Stimulated activated effector memory CD8-positive, alpha-beta T cell treated with anti-CD3 and anti-CD28 coated beads, Interleukin-12 subunit alpha, Interleukin-12 subunit beta, amount 100 ng/mL, for 72 hours (primary cell): Measurements from ENCODE around the gene SSU72.

Source experiments
- ATAC-seq: fragments of 150-1000 bp; cut with Tn5 transposase; 2 replicates; pipeline ENCODE4 v1.10.0; 2021
- DNase-seq, 2 donors: peaks; one replicate each; pipeline ENCODE4 v3.0.0; 2021 to 2022; ENCODE audit warnings: low spot score in 2 of 2
- H3K27ac Mint-ChIP-seq: one replicate; pipeline ENCODE4 v1.8.0; 2022; ENCODE audit warnings: mild to moderate bottlenecking, mixed read lengths
- H3K36me3 Mint-ChIP-seq: one replicate; pipeline ENCODE4 v1.8.0; 2022; ENCODE audit warnings: mild to moderate bottlenecking, mixed read lengths
- H3K4me1 Mint-ChIP-seq: one replicate; pipeline ENCODE4 v1.8.0; 2022; ENCODE audit warnings: mixed read lengths
- H3K4me3 Mint-ChIP-seq: one replicate; pipeline ENCODE4 v1.8.0; 2022; ENCODE audit warnings: mild to moderate bottlenecking, mixed read lengths
- H3K9me3 Mint-ChIP-seq: one replicate; pipeline ENCODE4 v1.8.0; 2022; ENCODE audit warnings: mixed read lengths

SSU72 gene

DNA sequence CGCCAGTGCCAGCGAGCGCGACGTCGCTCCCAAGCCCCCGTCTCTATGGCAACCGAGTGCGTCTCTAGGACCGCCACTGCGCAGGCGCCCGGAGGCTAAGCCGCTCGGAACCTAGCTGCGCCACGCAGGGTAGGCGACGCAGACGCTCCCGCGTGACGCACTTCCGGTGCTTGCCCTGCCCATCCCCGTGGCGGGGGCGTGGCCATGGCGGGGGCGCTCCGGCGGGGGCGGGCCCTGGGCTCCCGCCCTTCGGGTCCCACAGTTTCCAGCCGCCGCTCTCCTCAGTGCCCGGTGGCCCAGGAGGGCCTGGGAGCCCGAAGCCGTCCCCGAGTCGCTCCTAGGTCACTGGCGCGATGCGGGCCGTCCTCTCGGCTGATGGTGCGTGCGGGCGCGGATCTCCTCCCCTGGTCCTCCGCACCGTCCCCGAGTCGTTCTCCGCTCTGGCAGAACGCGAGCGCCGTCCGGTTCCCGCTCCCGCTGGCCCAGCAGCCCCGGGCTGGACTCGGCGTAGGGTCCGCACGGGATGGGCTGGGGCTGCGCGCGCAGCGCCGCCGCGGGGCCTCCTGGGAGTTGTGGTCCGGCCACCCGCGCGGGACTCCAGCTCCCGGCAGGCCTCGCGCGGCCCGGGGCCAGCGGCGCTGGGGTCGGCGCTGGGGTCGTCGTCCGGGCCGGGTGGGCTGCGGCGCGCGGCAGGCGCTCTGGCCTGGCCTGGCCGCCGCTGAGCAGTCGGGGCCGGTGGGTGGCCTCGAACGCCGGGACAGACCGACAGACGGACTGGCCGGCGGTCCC lies 40.8 kb upstream of the SSU72 start, which contains the start of gene MIB2:
Gene MIB2, plus strand, starts transcription at position 245 of the 789 bp plus-strand sequence. CDS start 7,953 bp downstream, outside the sequence.
- ATAC-seq = peak; percentile 90
- no peaks in the 10 kb centered on the region for H3K9me3 Mint-ChIP-seq
- peak within 1 kb of the TSS; percentile 97 for H3K4me3 Mint-ChIP-seq
- peak within 1 kb of the TSS; percentile 97 for H3K27ac Mint-ChIP-seq
- peak; percentile 98 to 99 for DNase-seq
- H3K4me1 Mint-ChIP-seq = peaks cover 19% of the 10 kb centered on the region
- H3K36me3 Mint-ChIP-seq = peaks cover 36% of the 10 kb centered on the region

DNA sequence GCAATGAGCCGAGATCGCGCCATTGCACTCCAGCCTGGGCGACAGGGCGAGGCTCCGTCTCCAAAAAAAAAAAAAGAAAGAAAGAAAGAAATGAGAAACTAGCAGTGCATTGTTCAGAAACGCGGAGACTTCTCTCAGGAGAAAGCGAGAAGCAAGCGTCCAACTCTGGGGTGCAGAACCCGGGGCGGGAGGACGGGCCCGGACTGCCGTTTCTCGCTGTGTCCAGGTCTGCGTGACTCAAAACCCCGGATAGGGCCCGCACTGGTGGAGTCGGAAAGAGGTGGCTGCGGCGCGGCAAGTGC lies 40.2 kb upstream of the SSU72 start:
- ATAC-seq (no peak), DNase-seq (no peak)
- Mint-ChIP-seq H3K27ac (peak overlapping the region; percentile 97), H3K4me3 (peak overlapping the region; percentile 97), H3K4me1 (peaks cover 19% of the 10 kb centered on the region), H3K9me3 (no peaks in the 10 kb centered on the region), H3K36me3 (peaks cover 36% of the 10 kb centered on the region)

DNA sequence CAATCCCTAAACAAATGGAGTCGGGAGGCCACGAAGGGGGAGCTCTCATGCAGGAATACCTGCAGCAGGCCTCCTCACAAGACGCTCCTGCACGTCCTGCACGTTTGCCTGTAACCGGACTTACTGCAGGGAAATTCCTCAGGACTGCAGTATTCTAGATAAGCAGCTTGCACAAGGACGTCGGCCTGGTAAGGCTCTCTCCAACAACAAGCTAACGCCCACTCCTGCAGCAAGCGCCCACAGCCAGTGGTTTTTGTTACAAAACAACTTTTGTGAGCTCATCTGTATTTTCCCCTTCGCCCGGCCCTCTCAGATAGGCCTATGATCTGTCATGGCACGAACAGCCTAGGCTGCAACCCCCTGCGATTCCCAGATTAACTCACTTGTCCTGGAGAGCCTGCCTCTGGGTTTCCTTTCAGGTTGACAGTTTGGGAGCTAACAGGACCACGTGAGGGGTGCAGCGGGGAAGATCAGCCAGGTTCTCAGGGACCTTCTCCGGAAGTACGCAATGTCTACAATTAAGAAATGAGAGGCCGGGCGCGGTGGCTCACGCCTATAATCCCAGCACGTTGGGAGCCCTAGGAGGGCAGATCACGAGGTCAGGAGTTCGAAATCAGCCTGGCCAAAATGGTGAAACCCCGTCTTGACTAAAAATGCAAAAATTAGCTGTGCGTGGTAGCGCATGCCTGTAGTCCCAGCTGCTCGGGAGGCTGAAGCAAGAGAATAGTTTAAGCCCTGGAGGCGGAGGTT lies 39.7 kb upstream of the SSU72 start:
- Mint-ChIP-seq H3K36me3 (peaks cover 36% of the 10 kb centered on the region), H3K4me3 (peak overlapping the region; percentile 97), H3K27ac (peak overlapping the region; percentile 97), H3K9me3 (no peaks in the 10 kb centered on the region), H3K4me1 (peaks cover 19% of the 10 kb centered on the region)
- DNase-seq (peak in 1 of 2 donors; percentile 67), ATAC-seq (peak; percentile 14)

DNA sequence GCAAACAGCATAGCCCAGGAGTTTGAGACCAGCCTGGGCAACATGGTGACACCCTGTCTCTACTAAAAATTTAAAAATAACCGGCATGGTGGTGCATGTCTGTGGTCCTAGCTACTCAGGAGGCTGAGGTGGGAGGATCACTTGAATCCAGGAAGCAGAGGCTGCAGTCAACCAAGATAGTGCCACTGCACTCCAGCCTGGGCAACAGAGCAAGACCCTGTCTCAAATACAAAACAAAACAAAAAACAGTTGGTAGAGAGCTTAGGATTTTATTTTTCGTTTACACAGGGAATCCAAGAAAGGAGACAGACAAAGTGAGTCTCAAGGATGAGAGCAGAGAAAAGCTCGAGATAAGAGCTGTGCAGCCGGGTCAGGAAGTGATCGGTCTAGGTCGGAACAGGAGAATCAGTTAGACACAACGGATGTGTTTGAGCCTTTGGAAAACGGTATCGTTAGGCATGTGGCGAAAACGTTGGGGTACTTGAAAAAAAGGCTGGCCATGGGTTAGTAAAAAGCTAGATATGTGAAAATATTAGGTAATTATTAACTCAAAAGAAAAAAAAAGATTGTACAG lies 38.9 kb upstream of the SSU72 start:
- H3K4me3 Mint-ChIP-seq = peak overlapping the region; percentile 97
- H3K27ac Mint-ChIP-seq = peak overlapping the region; percentile 97
- ATAC-seq = no peak
- no peak for DNase-seq
- H3K4me1 Mint-ChIP-seq = peaks cover 19% of the 10 kb centered on the region
- H3K9me3 Mint-ChIP-seq = no peaks in the 10 kb centered on the region
- H3K36me3 Mint-ChIP-seq = peaks cover 36% of the 10 kb centered on the region

DNA sequence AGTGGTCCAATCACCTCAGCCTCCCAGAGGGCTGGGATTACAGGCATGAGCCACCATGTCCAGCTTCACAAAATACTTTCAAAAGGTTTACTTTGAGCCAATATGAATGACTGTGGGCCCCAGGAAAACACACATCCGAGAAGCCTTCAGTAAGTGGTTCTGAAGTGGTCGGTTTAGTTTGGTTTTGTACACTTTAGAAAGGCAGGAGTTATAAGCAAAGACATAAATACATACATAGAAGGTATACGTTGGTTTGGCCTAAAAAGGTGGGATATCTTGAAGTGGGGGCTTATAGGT lies 37.4 kb upstream of the SSU72 start:
- H3K4me1 Mint-ChIP-seq = peaks cover 21% of the 10 kb centered on the region
- H3K36me3 Mint-ChIP-seq = peaks cover 26% of the 10 kb centered on the region
- no peak overlapping the region for H3K27ac Mint-ChIP-seq
- no peak overlapping the region for H3K4me3 Mint-ChIP-seq
- no peaks in the 10 kb centered on the region for H3K9me3 Mint-ChIP-seq
- no peak for DNase-seq
- ATAC-seq = no peak

DNA sequence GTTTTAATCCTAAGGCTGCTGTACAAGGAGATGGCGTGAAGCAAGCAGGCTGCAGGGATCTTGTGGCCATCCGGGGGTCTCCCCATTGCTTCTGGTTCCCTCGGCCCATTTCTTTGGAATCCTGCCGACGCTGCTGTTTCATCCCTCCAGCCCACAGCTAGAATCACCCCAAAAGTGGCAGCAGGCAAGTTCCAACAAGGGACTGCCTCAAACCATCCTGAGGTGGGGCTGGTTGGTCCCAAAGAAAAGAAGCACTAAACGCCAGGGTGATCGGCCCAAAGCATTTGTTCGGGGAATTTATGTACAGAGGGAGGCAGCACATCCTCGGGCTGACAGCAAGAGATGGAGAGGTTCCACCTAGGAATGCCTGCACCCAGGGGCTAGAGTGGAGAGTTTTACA lies 36.1 kb upstream of the SSU72 start:
- H3K27ac Mint-ChIP-seq = no peak overlapping the region
- no peak overlapping the region for H3K4me3 Mint-ChIP-seq
- peaks cover 17% of the 10 kb centered on the region for H3K36me3 Mint-ChIP-seq
- DNase-seq (no peak), ATAC-seq (no peak)
- H3K4me1 Mint-ChIP-seq = peaks cover 26% of the 10 kb centered on the region
- no peaks in the 10 kb centered on the region for H3K9me3 Mint-ChIP-seq

DNA sequence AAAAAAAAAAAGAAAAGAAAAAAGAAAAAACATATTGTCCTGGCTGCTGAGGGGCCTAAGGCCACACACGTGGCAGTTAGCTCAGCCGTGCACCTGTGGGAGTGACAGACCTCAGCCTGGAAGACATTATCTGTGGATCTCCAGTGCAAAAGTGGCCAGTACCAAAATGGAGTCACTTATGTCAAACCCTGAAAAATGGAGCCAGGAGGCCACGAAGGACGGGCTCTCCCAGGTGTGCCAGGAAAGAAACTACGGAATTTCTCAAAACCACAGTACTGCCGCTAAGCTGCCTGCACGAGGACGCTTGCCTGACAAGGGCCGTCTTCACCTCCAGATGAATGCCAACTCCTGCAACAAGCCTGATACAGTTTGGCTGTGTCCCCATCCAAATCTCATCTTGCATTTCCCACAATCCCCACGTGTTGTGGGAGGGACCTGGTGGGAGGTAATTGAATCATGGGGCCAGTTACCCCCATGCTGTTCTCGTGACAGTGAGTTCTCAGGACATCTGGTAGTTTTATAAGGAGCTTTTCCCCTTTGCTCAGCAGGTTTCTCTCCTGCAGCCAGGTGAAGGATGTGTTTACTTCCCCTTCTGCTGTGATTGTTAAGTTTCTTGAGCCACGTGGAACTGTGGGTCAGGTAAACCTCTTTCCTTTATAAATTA lies 35.3 kb upstream of the SSU72 start:
- Mint-ChIP-seq H3K27ac (no peak overlapping the region), H3K36me3 (peaks cover 12% of the 10 kb centered on the region), H3K4me1 (peaks cover 24% of the 10 kb centered on the region), H3K9me3 (no peaks in the 10 kb centered on the region), H3K4me3 (no peak overlapping the region)
- ATAC-seq = no peak
- no peak for DNase-seq

DNA sequence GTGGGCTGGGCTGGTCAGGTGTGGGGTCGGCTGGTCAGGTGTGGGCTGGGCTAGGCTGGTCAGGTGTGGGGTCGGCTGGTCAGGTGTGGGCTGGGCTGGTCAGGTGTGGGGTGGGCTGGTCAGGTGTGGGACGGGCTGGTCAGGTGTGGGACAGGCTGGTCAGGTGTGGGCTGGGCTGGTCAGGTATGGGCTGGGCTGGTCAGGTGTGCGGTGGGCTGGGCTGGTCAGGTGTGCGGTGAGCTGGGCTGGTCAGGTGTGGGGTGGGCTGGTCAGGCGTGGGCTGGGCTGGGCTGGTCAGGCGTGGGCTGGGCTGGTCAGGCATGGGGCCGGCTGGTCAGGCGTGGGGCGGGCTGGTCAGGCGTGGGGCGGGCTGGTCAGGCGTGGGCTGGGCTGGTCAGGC lies 31.6 kb upstream of the SSU72 start:
- H3K4me1 Mint-ChIP-seq = peaks cover 7% of the 10 kb centered on the region
- H3K27ac Mint-ChIP-seq = no peak overlapping the region
- ATAC-seq (no peak), DNase-seq (no peak)
- H3K9me3 Mint-ChIP-seq = no peaks in the 10 kb centered on the region
- H3K36me3 Mint-ChIP-seq = peaks cover 4% of the 10 kb centered on the region
- H3K4me3 Mint-ChIP-seq = no peak overlapping the region

DNA sequence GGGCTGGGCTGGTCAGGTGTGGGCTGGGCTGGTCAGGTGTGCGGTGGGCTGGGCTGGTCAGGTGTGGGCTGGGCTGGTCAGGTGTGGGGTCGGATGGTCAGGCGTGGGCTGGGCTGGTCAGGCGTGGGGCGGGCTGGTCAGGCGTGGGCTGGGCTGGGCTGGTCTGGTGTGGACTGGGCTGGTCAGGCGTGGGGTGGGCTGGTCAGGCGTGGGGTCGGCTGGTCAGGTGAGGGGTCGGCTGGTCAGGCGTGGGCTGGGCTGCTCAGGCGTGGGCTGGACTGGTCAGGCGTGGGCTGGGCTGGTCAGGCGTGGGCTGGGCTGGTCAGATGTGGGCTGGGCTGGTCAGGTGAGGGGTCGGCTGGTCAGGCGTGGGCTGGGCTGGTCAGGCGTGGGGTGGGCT lies 31.1 kb upstream of the SSU72 start:
- peaks cover 4% of the 10 kb centered on the region for H3K36me3 Mint-ChIP-seq
- DNase-seq (no peak), ATAC-seq (no peak)
- H3K27ac Mint-ChIP-seq = no peak overlapping the region
- no peaks in the 10 kb centered on the region for H3K9me3 Mint-ChIP-seq
- H3K4me1 Mint-ChIP-seq = peaks cover 9% of the 10 kb centered on the region
- no peak overlapping the region for H3K4me3 Mint-ChIP-seq

DNA sequence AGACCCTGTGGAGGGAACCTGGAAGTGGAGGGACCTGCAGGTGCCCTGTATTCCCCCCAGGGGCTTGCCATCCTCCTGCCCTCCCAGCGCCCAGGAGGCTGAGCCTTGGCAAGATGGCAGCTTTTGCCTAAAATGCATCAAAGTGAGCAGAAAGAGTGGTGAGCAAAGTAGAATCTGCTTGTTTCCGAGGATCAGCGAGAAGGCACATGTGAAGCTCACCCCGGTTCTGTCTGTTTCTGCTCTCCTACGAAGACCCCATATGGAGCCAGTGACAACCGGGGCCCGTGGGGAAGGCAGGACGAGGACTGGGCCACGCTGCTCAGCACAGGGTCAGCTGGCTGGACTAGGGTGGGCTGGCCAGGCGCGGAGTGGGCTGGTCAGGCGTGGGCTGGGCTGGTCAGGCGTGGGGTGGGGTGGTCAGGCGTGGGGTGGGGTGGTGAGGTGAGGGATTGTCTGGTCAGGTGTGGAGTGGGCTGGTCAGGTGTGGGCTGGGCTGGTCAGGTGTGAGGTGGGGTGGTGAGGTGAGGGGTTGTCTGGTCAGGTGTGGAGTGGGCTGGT lies 30.4 kb upstream of the SSU72 start:
- ATAC-seq (peak; percentile 7), DNase-seq (no peak)
- peaks cover 4% of the 10 kb centered on the region for H3K36me3 Mint-ChIP-seq
- no peak overlapping the region for H3K4me3 Mint-ChIP-seq
- H3K9me3 Mint-ChIP-seq = no peaks in the 10 kb centered on the region
- peaks cover 12% of the 10 kb centered on the region for H3K4me1 Mint-ChIP-seq
- peak overlapping the region; percentile 32 for H3K27ac Mint-ChIP-seq

DNA sequence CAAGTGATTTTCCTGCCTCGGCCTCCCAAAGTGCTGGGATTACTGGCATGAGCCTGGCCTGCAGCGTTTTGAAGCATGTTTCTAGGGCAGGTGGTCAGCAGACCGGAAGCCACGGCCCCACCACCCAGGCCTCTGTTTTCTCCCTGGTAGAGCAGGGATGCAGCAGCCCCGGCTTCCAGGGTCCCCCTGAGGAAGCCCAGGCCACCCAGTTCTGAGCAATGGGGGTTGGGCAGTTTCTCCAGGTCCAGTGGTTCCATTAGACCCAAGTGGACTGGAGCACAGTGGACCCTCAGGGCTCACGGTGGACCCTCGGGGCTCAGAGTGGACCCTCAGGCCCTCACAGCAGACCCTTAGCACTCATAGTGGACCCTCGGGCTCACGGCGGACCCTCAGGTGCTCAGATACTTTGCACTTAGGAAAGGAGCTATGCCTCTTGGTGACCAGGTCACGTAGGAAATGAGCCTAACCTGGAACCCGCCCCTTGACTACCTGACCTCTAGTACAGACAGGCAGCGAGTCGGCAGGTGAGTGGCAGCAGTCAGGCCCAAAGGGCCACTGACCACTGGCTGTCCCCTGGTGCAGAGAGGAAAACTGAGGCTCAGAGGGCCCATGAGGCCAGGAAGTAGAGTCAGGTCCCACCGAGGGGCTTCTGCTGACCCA lies 29.8 kb upstream of the SSU72 start:
- H3K27ac Mint-ChIP-seq = peak overlapping the region; percentile 32
- no peak for ATAC-seq

DNA sequence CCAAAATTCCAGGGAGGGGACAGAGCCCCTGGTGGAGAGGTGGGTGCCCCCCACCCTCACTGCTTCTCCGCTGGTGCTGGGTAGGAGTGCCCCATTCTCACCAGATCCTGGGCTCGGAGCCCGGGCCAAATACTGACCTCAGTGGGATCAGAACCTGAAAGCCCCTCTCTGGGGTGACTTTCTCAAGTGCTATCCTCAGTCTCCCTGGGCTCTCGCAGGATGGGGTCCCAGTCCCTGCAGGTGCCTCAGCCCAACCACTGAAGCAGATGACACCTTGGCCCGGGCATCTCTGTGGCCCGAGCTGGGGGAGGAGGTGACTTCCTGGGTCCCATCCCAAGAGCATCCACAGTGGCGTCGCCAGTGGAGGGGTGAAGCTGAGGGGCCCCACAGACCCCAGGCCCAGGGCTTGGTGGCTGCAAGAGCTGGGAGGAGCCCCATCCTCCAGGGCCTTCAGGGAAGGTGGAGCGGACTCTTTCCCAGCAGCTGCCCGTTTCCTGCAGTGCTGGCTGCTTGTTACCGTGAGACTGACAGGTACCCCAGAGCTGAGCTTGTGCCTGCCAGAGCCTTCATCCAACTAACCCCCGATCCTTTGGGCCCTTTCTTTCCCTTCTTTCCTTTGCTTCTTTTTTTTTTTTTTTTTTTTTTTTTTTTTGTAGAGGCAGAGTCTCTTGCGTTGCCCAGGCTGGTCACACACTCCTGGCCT lies 29.2 kb upstream of the SSU72 start:
- DNase-seq (no peak), ATAC-seq (no peak)
- no peak overlapping the region for H3K4me3 Mint-ChIP-seq
- no peak overlapping the region for H3K27ac Mint-ChIP-seq
- peaks cover 4% of the 10 kb centered on the region for H3K36me3 Mint-ChIP-seq
- H3K9me3 Mint-ChIP-seq = no peaks in the 10 kb centered on the region
- H3K4me1 Mint-ChIP-seq = peaks cover 16% of the 10 kb centered on the region

More for the DNA sequence above, 29.8 kb upstream of the SSU72 start:
- Mint-ChIP-seq H3K4me1 (peaks cover 12% of the 10 kb centered on the region), H3K36me3 (peaks cover 4% of the 10 kb centered on the region), H3K4me3 (no peak overlapping the region), H3K9me3 (no peaks in the 10 kb centered on the region)
- no peak for DNase-seq

DNA sequence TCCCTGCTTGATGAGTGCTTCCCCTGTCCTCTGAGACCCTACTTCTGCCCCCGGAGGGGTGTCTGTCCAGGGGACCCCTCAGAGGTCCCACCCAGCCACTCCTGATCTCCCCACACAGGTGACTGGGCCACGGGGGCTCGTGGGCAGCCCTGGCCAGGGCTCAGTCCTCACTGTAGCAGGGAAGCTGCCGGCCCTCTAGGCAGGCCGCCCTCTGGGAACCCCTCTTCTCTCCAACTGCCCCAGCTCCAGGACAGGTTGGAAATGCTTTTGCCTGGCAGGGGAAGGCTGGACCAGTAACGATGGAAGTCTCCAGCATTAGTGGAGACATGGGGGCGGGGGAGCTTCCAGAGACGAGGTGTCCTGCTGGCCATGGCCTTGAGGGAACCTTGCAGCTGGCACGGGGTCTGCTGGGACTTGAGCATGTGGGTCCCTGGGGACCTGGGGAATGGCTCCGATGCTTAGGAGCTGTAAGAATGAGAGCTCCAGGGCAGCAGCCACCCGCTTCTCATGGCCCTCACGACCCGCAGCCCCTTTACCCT lies 28.4 kb upstream of the SSU72 start:
- Mint-ChIP-seq H3K27ac (peak overlapping the region; percentile 61), H3K4me3 (no peak overlapping the region), H3K9me3 (no peaks in the 10 kb centered on the region), H3K36me3 (peaks cover 4% of the 10 kb centered on the region), H3K4me1 (peaks cover 19% of the 10 kb centered on the region)
- ATAC-seq (no peak), DNase-seq (no peak)

DNA sequence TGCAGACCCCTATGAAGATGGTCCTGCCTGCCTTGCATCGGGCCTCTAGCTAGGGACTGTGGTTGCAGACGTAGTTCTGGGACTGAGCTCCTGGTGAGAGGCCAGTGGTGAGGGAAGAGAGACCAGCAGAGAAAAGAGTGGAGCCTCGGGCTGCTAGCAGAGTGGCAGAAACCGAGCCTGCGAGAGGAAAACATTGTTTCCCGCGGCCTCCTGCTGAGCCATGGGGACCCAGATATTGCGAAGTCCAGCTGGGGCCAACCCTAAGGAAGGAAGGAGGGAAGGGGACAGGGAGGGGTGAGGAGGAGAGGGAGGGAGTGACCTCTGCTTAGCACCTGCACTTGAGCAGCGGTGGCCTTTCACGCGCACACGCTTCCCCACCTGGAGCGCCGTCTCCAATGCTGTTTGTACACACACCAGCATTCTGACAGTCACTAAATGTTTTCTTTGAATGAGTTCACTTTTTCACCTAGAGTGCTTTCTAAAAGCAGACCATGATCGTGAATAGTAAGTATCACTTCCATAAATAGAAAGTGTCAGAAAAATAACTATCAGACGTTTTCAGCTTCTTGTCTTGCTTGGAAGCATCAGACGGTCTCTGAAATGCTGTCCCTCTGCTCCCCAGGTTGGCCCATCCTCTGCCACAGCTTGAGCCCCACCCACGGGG lies 27.8 kb upstream of the SSU72 start:
- Mint-ChIP-seq H3K9me3 (no peaks in the 10 kb centered on the region), H3K27ac (peak overlapping the region; percentile 61), H3K36me3 (peaks cover 4% of the 10 kb centered on the region), H3K4me3 (no peak overlapping the region), H3K4me1 (peaks cover 19% of the 10 kb centered on the region)
- DNase-seq (no peak), ATAC-seq (no peak)
